Measurements from ENCODE around the gene ELP4.

DNA sequence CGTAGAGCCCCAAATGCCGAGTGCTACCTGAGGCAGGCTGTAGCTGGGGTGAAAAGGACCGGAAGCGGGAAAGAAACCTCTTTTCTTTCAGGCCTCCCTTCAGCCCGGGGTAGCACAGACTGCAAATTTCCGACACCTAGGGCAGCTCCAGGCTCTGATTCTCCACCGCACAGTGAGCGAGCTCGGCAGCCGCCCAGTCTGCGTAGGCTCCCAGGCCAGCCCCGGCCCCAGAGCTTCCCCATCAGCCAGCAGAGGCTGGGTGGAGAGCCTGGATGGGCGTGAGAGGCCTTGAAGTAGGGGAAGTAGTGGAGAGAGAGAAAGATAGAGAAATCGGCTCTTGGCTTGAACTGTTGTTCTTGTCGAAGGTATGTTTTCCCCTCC lies 310.9 kb downstream of the ELP4 start:
- TF ChIP-seq EZH2 (IDR thresholded peaks at IDR 0.05) (no peak), EZH2phosphoT487 (IDR thresholded peaks at IDR 0.05) (no peak)
- TF ChIP-seq, protein P1, sequence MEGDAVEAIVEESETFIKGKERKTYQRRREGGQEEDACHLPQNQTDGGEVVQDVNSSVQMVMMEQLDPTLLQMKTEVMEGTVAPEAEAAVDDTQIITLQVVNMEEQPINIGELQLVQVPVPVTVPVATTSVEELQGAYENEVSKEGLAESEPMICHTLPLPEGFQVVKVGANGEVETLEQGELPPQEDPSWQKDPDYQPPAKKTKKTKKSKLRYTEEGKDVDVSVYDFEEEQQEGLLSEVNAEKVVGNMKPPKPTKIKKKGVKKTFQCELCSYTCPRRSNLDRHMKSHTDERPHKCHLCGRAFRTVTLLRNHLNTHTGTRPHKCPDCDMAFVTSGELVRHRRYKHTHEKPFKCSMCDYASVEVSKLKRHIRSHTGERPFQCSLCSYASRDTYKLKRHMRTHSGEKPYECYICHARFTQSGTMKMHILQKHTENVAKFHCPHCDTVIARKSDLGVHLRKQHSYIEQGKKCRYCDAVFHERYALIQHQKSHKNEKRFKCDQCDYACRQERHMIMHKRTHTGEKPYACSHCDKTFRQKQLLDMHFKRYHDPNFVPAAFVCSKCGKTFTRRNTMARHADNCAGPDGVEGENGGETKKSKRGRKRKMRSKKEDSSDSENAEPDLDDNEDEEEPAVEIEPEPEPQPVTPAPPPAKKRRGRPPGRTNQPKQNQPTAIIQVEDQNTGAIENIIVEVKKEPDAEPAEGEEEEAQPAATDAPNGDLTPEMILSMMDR (IDR thresholded peaks at IDR 0.05), result no peak

All from neural progenitor cell (in vitro differentiated cells).